HepG2 (cell line): ENCODE results near the gene DNAAF1. TPM values are rescaled to one million over a fixed set of nuclear protein-coding genes. Genes with fewer than 3 reads are reported as not detected.

Source experiments
- AKAP8 ChIP-seq: sonication (generic); formaldehyde crosslinking; IDR thresholded peaks from 2 replicates; pipeline ENCODE4 v1.5.1; 2020; ENCODE audit warnings: mild to moderate bottlenecking, missing genetic modification reagents
- CCDC6 ChIP-seq: sonication (generic); formaldehyde crosslinking; IDR thresholded peaks from 2 replicates; pipeline ENCODE4 v1.8.1; 2022; ENCODE audit warnings: mild to moderate bottlenecking, missing genetic modification reagents, moderate library complexity
- KLF6 ChIP-seq: IDR thresholded peaks from 2 replicates; pipeline ENCODE4 v1.8.0; 2016; ENCODE audit warnings: missing biosample characterization, missing genetic modification reagents
- MXD3 ChIP-seq: IDR thresholded peaks from 2 replicates; pipeline ENCODE4 v1.6.1; 2016; ENCODE audit warnings: mild to moderate bottlenecking, missing biosample characterization, missing genetic modification reagents
- NFAT5 ChIP-seq: sonication (generic); formaldehyde crosslinking; IDR thresholded peaks from 2 replicates; pipeline ENCODE4 v1.4.0; 2020; ENCODE audit warnings: missing genetic modification reagents
- NFYB ChIP-seq: sonication (generic); formaldehyde crosslinking; IDR thresholded peaks from 2 replicates; pipeline ENCODE4 v1.4.0; 2020; ENCODE audit warnings: missing genetic modification reagents
- PAWR ChIP-seq: sonication (generic); formaldehyde crosslinking; IDR thresholded peaks from 2 replicates; pipeline ENCODE4 v1.4.0; 2020; ENCODE audit warnings: missing genetic modification reagents, mild to moderate bottlenecking, borderline replicate concordance
- POGK ChIP-seq: sonication (generic); formaldehyde crosslinking; conservative IDR thresholded peaks from 2 replicates; pipeline ENCODE4 v1.8.0; 2022; ENCODE audit warnings: mild to moderate bottlenecking, moderate library complexity, missing genetic modification reagents
- RFX3 ChIP-seq: IDR thresholded peaks from 2 replicates; pipeline ENCODE4 v1.6.1; 2016; ENCODE audit warnings: missing biosample characterization, missing genetic modification reagents
- SRF ChIP-seq: IDR thresholded peaks from 2 replicates; pipeline ENCODE4 v1.6.1; 2011; ENCODE audit warnings: mild to moderate bottlenecking, low read depth, low read length, moderate library complexity
- ZBTB1 ChIP-seq: sonication (generic); formaldehyde crosslinking; IDR thresholded peaks from 2 replicates; pipeline ENCODE4 v1.4.0; 2020; ENCODE audit warnings: missing genetic modification reagents, borderline replicate concordance
- ZBTB20 ChIP-seq: sonication (generic); formaldehyde crosslinking; IDR thresholded peaks from 2 replicates; pipeline ENCODE4 v1.8.1; 2023; ENCODE audit warnings: missing genetic modification reagents, low read depth, mild to moderate bottlenecking, borderline replicate concordance
- ZFP37 ChIP-seq: sonication (generic); formaldehyde crosslinking; IDR thresholded peaks from 2 replicates; pipeline ENCODE4 v1.4.0; 2020; ENCODE audit warnings: missing genetic modification reagents, borderline replicate concordance
- ZNF138 ChIP-seq: sonication (generic); formaldehyde crosslinking; IDR thresholded peaks from 2 replicates; pipeline ENCODE4 v1.5.0; 2020; ENCODE audit warnings: mild to moderate bottlenecking, low read depth, missing genetic modification reagents
- ZNF296 ChIP-seq: sonication (generic); formaldehyde crosslinking; conservative IDR thresholded peaks from 2 replicates; pipeline ENCODE4 v1.5.0; 2020; ENCODE audit warnings: mild to moderate bottlenecking, missing genetic modification reagents
- ZNF580 ChIP-seq: IDR thresholded peaks from 2 replicates; pipeline ENCODE4 v1.6.1; 2016; ENCODE audit warnings: low read depth, borderline replicate concordance
- ZNF629 ChIP-seq: sonication (generic); formaldehyde crosslinking; conservative IDR thresholded peaks from 2 replicates; pipeline ENCODE4 v1.5.0; 2020; ENCODE audit warnings: missing genetic modification reagents
- ZNF710 ChIP-seq: sonication (generic); formaldehyde crosslinking; IDR thresholded peaks from 2 replicates; pipeline ENCODE4 v1.5.0; 2020; ENCODE audit warnings: mild to moderate bottlenecking, missing genetic modification reagents, borderline replicate concordance
- ZSCAN31 ChIP-seq: sonication (generic); formaldehyde crosslinking; IDR thresholded peaks from 2 replicates; pipeline ENCODE4 v1.5.0; 2020; ENCODE audit warnings: low read depth, mild to moderate bottlenecking, missing genetic modification reagents
- polyA plus RNA-seq, 8 experiments: library from polyadenylated mRNA; depleted of rRNA in 3 of 8; stranded (reverse) in 7 of 8; unstranded in 1 of 8; fragments of >200 nt; fragmentation: Illumina TruSeq in 4 of 8; extraction: Trizol in 4 of 8; gene quantifications; 2 replicates each; pipeline versions ENCODE4 v1.2.1 to v1.2.3, GENCODE V29; 2011 to 2016; ENCODE audit warnings: low read depth in 4 of 8, missing spikeins in 1 of 8, mixed read lengths in 1 of 8; ENCODE audit not compliant: insufficient read depth in 1 of 8
- total RNA-seq, 5 experiments: library from RNA; depleted of rRNA; stranded (reverse); fragments of >200 nt; fragmentation: Illumina TruSeq; extraction: Trizol; gene quantifications; 2 replicates each; pipeline ENCODE4 v1.2.3, GENCODE V29; 2016; ENCODE audit warnings: low read depth in 1 of 5

DNAAF1 gene
- total and polyA plus RNA-seq, 2 of the 13 experiments (the other 11 are each of a cell fraction or from before 2014, with no cell fraction given): 0.04 TPM; not detected in 1

- peak; percentile 61; the same call in 1 of the 2 replicates for TF ChIP-seq ZNF710 (CRISPR knock-in tag)
- TF ChIP-seq SRF: no peak
- peak; percentile 9; the same call in 1 of the 2 replicates for TF ChIP-seq NFAT5 (CRISPR knock-in tag)
- TF ChIP-seq ZFP37 (CRISPR knock-in tag): no peak; the same call in 1 of the 2 replicates
- peak; percentile 63 for TF ChIP-seq ZNF580 (CRISPR knock-in tag)
- TF ChIP-seq MXD3 (CRISPR knock-in tag): peak; percentile 89
- TF ChIP-seq ZBTB1 (CRISPR knock-in tag): no peak
- no peak for TF ChIP-seq AKAP8 (CRISPR knock-in tag)
- TF ChIP-seq ZSCAN31: peak; percentile 84
- 0 out of 2 replicates have a peak, but pooled peaks have one; percentile 23 for TF ChIP-seq ZNF138 (CRISPR knock-in tag)
- peak; percentile 90 for TF ChIP-seq KLF6 (CRISPR knock-in tag)
- no peak for TF ChIP-seq ZBTB20 (CRISPR knock-in tag)
- TF ChIP-seq PAWR (CRISPR knock-in tag): no peak
- no peak for TF ChIP-seq ZNF629 (CRISPR knock-in tag)
- no peak for TF ChIP-seq RFX3
- peak; percentile 69; the same call in 1 of the 2 replicates for TF ChIP-seq CCDC6
- peak; percentile 94 for TF ChIP-seq POGK
- TF ChIP-seq NFYB: peak; percentile 50
- 0 out of 2 replicates have a peak, but pooled peaks have one; percentile 74 for TF ChIP-seq ZNF296 (CRISPR knock-in tag)
Observed at GRCh38 chr16:84116720-84117493, 28.2 kb upstream of the DNAAF1 start, which contains the start of gene MBTPS1 (continued).
